GM23338 (cell line): ENCODE results near the gene BTN1A1. TPM values are rescaled to one million over a fixed set of nuclear protein-coding genes. Genes with fewer than 3 reads are reported as not detected.

Source experiments
- ATAC-seq: fragments of 200-7000 bp; cut with Tn5 transposase; 3 replicates; pipeline ENCODE4 v1.9.1; 2020
- DNase-seq: peaks from one replicate; pipeline ENCODE4 v3.0.0-alpha.2; 2015; ENCODE audit warnings: low spot score
- H2AFZ ChIP-seq: fragments of 200-600 bp; sonication (generic); 2 replicates; pipeline ENCODE4 v1.8.0; 2016; ENCODE audit warnings: antibody characterized with exemption, mild to moderate bottlenecking, moderate library complexity
- H3F3A ChIP-seq: fragments of 200-600 bp; sonication (generic); replicated peaks from 2 replicates; pipeline ENCODE4 v1.8.0; 2017; ENCODE audit warnings: antibody characterized with exemption, mixed run types, low read depth
- H3K27ac ChIP-seq: fragments of 200-600 bp; sonication (generic); 2 replicates; pipeline ENCODE4 v1.6.1; 2016; ENCODE audit warnings: low read depth
- H3K27me3 ChIP-seq: fragments of 200-600 bp; sonication (generic); 2 replicates; pipeline ENCODE4 v1.8.0; 2016; ENCODE audit warnings: mild to moderate bottlenecking, mixed run types, moderate library complexity; ENCODE audit not compliant: insufficient read depth
- H3K36me3 ChIP-seq: fragments of 200-600 bp; sonication (generic); 2 replicates; pipeline ENCODE4 v1.8.0; 2016; ENCODE audit warnings: mild to moderate bottlenecking; ENCODE audit not compliant: insufficient read depth
- H3K4me1 ChIP-seq: fragments of 200-600 bp; sonication (generic); 2 replicates; pipeline ENCODE4 v1.8.0; 2016; ENCODE audit warnings: mild to moderate bottlenecking, moderate library complexity; ENCODE audit not compliant: insufficient read depth
- H3K4me2 ChIP-seq: fragments of 200-600 bp; sonication (generic); 2 replicates; pipeline ENCODE4 v1.7.1; 2017; ENCODE audit warnings: mixed run types
- H3K4me3 ChIP-seq: fragments of 200-600 bp; sonication (generic); 2 replicates; pipeline ENCODE4 v1.6.1; 2016; ENCODE audit warnings: mixed run types
- H3K79me2 ChIP-seq: fragments of 200-600 bp; sonication (generic); replicated peaks from 2 replicates; pipeline ENCODE4 v1.8.0; 2017; ENCODE audit warnings: mild to moderate bottlenecking; ENCODE audit not compliant: insufficient read depth
- H3K9me2 ChIP-seq: fragments of 200-600 bp; sonication (generic); 2 replicates; pipeline ENCODE4 v1.8.0; 2017; ENCODE audit not compliant: insufficient read depth
- H4K20me1 ChIP-seq: fragments of 200-600 bp; sonication (generic); replicated peaks from 2 replicates; pipeline ENCODE4 v1.8.0; 2017; ENCODE audit warnings: mild to moderate bottlenecking; ENCODE audit not compliant: insufficient read depth
- H3K27ac Mint-ChIP-seq: 2 replicates; pipeline ENCODE4 v1.8.0; 2020; ENCODE audit warnings: inconsistent platforms, mild to moderate bottlenecking, moderate library complexity, mixed read lengths
- H3K27me3 Mint-ChIP-seq: 3 replicates; pipeline ENCODE4 v1.8.0; 2022; ENCODE audit warnings: low read depth, mild to moderate bottlenecking, moderate library complexity, mixed read lengths, inconsistent platforms; ENCODE audit not compliant: insufficient read depth, poor library complexity
- H3K36me3 Mint-ChIP-seq: 3 replicates; pipeline ENCODE4 v1.8.0; 2021; ENCODE audit warnings: low read depth, mild to moderate bottlenecking, inconsistent platforms, moderate library complexity, mixed read lengths
- H3K4me1 Mint-ChIP-seq: 3 replicates; pipeline ENCODE4 v1.8.0; 2020; ENCODE audit warnings: mild to moderate bottlenecking, inconsistent platforms, mixed read lengths
- H3K4me3 Mint-ChIP-seq: 3 replicates; pipeline ENCODE4 v1.8.0; 2021; ENCODE audit warnings: moderate library complexity, mild to moderate bottlenecking, inconsistent platforms, mixed read lengths
- H3K9me3 Mint-ChIP-seq: 3 replicates; pipeline ENCODE4 v1.8.0; 2020; ENCODE audit warnings: moderate library complexity, mild to moderate bottlenecking, inconsistent platforms, mixed read lengths
- CTCF ChIP-seq, 2 experiments: fragments of 200-600 bp in 1 of 2; sonication (generic) in 1 of 2; conservative IDR thresholded peaks; 2 replicates each; pipeline versions ENCODE4 v1.5.1 to v1.6.1; 2016 to 2017; ENCODE audit warnings: antibody characterized with exemption in 2 of 2, low read depth in 2 of 2, mild to moderate bottlenecking in 2 of 2, moderate library complexity in 1 of 2
- ETS1 ChIP-seq: IDR thresholded peaks from 2 replicates; pipeline ENCODE4 v1.6.1; 2016; ENCODE audit warnings: antibody characterized with exemption
- EZH2 ChIP-seq: fragments of 200-600 bp; sonication (generic); IDR thresholded peaks from one replicate; pipeline ENCODE4 v1.8.0; 2017; ENCODE audit warnings: antibody characterized with exemption, mild to moderate bottlenecking, low read depth; ENCODE audit not compliant: unreplicated experiment
- EZH2phosphoT487 ChIP-seq: fragments of 200-600 bp; sonication (generic); IDR thresholded peaks from one replicate; pipeline ENCODE4 v1.8.1; 2018; ENCODE audit warnings: antibody characterized with exemption; ENCODE audit not compliant: unreplicated experiment
- JUNB ChIP-seq: IDR thresholded peaks from one replicate; pipeline ENCODE4 v1.6.1; 2016; ENCODE audit warnings: antibody characterized with exemption; ENCODE audit not compliant: unreplicated experiment
- NANOG ChIP-seq: IDR thresholded peaks from 2 replicates; pipeline ENCODE4 v1.6.1; 2016; ENCODE audit warnings: antibody characterized with exemption, borderline replicate concordance
- POLR2AphosphoS5 ChIP-seq: IDR thresholded peaks from 2 replicates; pipeline ENCODE4 v1.6.1; 2016; ENCODE audit warnings: antibody characterized with exemption, low read depth
- STAT1 ChIP-seq: IDR thresholded peaks from one replicate; pipeline ENCODE4 v1.6.1; 2016; ENCODE audit warnings: antibody characterized with exemption; ENCODE audit not compliant: unreplicated experiment
- ZNF114 ChIP-seq: fragments of 250-450 bp; sonication (Bioruptor Pico); IDR thresholded peaks from 2 replicates; pipeline ENCODE4 v1.5.0; 2020; ENCODE audit warnings: mild to moderate bottlenecking, moderate library complexity
- ZNF331 ChIP-seq: fragments of 250-450 bp; sonication (Bioruptor Pico); IDR thresholded peaks from 2 replicates; pipeline ENCODE4 v1.5.0; 2020; ENCODE audit warnings: low read depth, mild to moderate bottlenecking, moderate library complexity
- polyA plus RNA-seq: library from polyadenylated mRNA; unstranded; fragments of >200 nt; fragmentation: Nextera tagmentation; extraction: Ambion mirVana; gene quantifications from 2 replicates; pipeline ENCODE4 v1.2.1, GENCODE V29; 2016
- total RNA-seq: library from RNA; depleted of rRNA; stranded (reverse); fragments of >200 nt; shearing (Covaris generic); gene quantifications from 2 replicates; pipeline ENCODE4 v1.2.3, GENCODE V29; 2014
- TF ChIP-seq, protein P1 (sequence below): fragments of 250-450 bp; sonication (Bioruptor Pico); IDR thresholded peaks from 2 replicates; pipeline ENCODE4 v1.5.0; 2020; ENCODE audit warnings: mild to moderate bottlenecking, moderate library complexity
- TF ChIP-seq, protein P2 (sequence below): IDR thresholded peaks from one replicate; pipeline ENCODE4 v1.6.1; 2018; ENCODE audit warnings: antibody characterized with exemption; ENCODE audit not compliant: unreplicated experiment

BTN1A1 gene
- total and polyA plus RNA-seq, 2 experiments from 2014 or later: 0.13 to 0.38 TPM

DNA sequence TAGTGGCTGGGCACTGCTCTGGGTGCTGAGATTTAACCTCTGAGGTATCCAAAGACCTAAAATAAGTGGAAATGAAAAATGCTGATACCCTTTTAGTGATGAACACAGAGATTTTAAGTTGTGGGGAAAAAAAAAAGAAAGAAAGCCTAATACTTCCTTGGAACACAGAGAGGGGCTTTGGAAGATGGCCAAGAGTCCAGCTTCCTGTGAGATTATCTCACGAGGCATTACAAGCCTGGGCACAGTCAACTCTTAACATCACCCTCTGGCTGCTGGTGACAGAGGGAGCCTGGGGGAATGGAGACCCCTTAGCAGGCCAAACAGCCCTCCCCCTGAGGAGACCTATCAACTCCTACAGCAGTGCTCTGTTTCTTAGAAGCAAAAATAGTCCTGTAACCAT is 22.7 kb upstream of the BTN1A1 start (continued):
- no peak for TF ChIP-seq EZH2
- no peak for TF ChIP-seq ZNF331

DNA sequence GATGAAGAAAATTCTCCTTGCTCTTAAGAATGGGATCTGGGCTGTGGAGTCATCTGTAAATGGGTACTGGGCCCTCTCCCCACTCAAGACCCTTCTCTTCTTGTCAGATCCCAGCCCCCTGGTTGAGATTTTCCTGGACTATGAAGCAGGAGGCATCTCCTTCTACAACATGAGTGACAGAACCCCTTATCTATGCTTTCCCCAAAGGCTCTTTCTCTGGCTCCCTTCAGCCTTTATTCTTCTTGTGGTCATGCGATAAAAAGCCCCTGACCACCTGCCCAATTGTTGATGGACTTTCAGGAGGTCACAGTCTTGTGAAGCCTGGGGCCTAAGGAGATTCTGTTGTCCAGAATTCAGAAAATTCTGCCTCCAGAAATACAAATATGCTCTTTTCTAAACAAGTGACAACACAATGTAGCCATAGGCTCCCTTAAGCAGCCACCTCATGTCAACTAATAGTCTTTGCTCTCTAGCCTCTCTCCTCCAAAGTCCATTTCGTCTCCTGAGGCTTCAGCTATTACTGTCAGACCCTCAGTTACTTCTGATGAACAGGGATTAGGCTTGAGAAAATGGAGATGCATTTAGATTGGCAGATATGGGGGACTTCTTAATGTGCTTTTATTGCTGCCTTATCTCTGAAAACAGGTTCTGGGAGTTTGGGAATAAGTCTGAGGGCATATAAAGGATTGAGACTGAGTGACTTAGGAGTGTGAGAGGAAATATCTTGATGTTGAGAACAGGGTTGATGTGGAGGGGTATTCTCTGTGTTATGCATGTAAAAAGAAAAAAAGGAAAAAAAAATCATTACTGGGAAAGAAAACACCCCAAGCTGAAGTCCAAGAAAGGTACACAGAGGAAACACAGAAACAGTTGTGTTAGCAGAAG is 21.8 kb upstream of the BTN1A1 start:
- no peak for DNase-seq
- TF ChIP-seq CTCF (conservative IDR thresholded peaks at IDR 0.05; ENCODE audit: low read depth in 2 of 2) (no peak), EZH2phosphoT487 (no peak), EZH2 (no peak), JUNB (no peak), ZNF114 (CRISPR knock-in tag) (no peak), NANOG (no peak), ZNF331 (no peak), STAT1 (no peak), ETS1 (no peak), POLR2AphosphoS5 (no peak)
- TF ChIP-seq, protein P1, sequence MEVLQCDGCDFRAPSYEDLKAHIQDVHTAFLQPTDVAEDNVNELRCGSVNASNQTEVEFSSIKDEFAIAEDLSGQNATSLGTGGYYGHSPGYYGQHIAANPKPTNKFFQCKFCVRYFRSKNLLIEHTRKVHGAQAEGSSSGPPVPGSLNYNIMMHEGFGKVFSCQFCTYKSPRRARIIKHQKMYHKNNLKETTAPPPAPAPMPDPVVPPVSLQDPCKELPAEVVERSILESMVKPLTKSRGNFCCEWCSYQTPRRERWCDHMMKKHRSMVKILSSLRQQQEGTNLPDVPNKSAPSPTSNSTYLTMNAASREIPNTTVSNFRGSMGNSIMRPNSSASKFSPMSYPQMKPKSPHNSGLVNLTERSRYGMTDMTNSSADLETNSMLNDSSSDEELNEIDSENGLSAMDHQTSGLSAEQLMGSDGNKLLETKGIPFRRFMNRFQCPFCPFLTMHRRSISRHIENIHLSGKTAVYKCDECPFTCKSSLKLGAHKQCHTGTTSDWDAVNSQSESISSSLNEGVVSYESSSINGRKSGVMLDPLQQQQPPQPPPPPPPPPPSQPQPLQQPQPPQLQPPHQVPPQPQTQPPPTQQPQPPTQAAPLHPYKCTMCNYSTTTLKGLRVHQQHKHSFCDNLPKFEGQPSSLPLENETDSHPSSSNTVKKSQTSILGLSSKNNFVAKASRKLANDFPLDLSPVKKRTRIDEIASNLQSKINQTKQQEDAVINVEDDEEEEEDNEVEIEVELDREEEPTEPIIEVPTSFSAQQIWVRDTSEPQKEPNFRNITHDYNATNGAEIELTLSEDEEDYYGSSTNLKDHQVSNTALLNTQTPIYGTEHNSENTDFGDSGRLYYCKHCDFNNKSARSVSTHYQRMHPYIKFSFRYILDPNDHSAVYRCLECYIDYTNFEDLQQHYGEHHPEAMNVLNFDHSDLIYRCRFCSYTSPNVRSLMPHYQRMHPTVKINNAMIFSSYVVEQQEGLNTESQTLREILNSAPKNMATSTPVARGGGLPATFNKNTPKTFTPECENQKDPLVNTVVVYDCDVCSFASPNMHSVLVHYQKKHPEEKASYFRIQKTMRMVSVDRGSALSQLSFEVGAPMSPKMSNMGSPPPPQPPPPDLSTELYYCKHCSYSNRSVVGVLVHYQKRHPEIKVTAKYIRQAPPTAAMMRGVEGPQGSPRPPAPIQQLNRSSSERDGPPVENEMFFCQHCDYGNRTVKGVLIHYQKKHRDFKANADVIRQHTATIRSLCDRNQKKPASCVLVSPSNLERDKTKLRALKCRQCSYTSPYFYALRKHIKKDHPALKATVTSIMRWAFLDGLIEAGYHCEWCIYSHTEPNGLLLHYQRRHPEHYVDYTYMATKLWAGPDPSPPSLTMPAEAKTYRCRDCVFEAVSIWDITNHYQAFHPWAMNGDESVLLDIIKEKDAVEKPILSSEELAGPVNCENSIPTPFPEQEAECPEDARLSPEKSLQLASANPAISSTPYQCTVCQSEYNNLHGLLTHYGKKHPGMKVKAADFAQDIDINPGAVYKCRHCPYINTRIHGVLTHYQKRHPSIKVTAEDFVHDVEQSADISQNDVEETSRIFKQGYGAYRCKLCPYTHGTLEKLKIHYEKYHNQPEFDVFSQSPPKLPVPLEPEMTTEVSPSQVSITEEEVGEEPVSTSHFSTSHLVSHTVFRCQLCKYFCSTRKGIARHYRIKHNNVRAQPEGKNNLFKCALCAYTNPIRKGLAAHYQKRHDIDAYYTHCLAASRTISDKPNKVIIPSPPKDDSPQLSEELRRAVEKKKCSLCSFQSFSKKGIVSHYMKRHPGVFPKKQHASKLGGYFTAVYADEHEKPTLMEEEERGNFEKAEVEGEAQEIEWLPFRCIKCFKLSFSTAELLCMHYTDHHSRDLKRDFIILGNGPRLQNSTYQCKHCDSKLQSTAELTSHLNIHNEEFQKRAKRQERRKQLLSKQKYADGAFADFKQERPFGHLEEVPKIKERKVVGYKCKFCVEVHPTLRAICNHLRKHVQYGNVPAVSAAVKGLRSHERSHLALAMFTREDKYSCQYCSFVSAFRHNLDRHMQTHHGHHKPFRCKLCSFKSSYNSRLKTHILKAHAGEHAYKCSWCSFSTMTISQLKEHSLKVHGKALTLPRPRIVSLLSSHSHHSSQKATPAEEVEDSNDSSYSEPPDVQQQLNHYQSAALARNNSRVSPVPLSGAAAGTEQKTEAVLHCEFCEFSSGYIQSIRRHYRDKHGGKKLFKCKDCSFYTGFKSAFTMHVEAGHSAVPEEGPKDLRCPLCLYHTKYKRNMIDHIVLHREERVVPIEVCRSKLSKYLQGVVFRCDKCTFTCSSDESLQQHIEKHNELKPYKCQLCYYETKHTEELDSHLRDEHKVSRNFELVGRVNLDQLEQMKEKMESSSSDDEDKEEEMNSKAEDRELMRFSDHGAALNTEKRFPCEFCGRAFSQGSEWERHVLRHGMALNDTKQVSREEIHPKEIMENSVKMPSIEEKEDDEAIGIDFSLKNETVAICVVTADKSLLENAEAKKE (CRISPR knock-in tag): no peak
- TF ChIP-seq, protein P2, sequence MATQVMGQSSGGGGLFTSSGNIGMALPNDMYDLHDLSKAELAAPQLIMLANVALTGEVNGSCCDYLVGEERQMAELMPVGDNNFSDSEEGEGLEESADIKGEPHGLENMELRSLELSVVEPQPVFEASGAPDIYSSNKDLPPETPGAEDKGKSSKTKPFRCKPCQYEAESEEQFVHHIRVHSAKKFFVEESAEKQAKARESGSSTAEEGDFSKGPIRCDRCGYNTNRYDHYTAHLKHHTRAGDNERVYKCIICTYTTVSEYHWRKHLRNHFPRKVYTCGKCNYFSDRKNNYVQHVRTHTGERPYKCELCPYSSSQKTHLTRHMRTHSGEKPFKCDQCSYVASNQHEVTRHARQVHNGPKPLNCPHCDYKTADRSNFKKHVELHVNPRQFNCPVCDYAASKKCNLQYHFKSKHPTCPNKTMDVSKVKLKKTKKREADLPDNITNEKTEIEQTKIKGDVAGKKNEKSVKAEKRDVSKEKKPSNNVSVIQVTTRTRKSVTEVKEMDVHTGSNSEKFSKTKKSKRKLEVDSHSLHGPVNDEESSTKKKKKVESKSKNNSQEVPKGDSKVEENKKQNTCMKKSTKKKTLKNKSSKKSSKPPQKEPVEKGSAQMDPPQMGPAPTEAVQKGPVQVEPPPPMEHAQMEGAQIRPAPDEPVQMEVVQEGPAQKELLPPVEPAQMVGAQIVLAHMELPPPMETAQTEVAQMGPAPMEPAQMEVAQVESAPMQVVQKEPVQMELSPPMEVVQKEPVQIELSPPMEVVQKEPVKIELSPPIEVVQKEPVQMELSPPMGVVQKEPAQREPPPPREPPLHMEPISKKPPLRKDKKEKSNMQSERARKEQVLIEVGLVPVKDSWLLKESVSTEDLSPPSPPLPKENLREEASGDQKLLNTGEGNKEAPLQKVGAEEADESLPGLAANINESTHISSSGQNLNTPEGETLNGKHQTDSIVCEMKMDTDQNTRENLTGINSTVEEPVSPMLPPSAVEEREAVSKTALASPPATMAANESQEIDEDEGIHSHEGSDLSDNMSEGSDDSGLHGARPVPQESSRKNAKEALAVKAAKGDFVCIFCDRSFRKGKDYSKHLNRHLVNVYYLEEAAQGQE: no peak
- Histone ChIP-seq H3K27ac (no peak overlapping the region), H3F3A (no peaks in the 10 kb centered on the region), H4K20me1 (no peaks in the 10 kb centered on the region), H3K27me3 (no peaks in the 10 kb centered on the region), H3K4me1 (peaks cover 25% of the 10 kb centered on the region), H3K4me3 (no peak overlapping the region), H3K36me3 (no peaks in the 10 kb centered on the region), H3K4me2 (no peak overlapping the region), H3K9me2 (no peaks in the 10 kb centered on the region), H3K79me2 (no peaks in the 10 kb centered on the region), H2AFZ (no peak overlapping the region)
- H3K4me3 Mint-ChIP-seq: no peak overlapping the region
- H3K9me3 Mint-ChIP-seq: peaks cover 15% of the 10 kb centered on the region
- H3K27ac Mint-ChIP-seq: no peak overlapping the region
- H3K27me3 Mint-ChIP-seq: peaks cover 15% of the 10 kb centered on the region
- H3K4me1 Mint-ChIP-seq: peaks cover 26% of the 10 kb centered on the region
- peaks cover 4% of the 10 kb centered on the region; the same call in 2 of the 3 replicates for H3K36me3 Mint-ChIP-seq
- no peak for ATAC-seq
